ENCODE measurements around the gene NAIP.
"Not testable (repeated sequence)": the region's sequence is repeated elsewhere in the genome, so short reads cannot be mapped to it uniquely, and the experiment has no call there.

Gene NAIP

GRCh38 chr5:70925211-70925562, 100.0 kb downstream of the NAIP start:
- DNase-seq (ENCODE audit: low read depth), result not testable (repeated sequence)
